ENCODE data around the gene MAP3K10.

Gene MAP3K10

DNA sequence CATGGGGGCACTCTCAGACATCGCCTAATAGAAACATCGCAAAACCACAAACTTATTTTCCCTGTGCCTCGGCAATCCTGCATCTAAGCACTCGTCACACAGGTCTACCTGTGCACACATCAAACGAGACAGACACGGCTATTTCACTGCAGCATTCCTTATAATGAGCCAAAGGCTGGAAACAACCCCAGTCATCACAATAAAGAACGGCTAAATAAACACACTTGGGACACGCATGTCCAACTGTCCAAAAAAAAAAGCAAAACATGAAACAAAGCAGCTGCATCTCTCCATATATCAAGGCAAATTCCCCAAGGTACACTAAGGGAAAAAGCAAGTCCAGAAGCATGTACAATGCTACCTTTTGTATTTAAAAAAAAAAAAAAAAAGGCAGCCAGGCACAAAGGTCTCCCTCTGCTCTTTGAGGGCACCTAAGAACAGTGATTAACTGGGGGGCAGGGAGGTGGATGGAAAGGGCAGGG is 62.4 kb downstream of the MAP3K10 start:
- no peak for DNase-seq

DNA sequence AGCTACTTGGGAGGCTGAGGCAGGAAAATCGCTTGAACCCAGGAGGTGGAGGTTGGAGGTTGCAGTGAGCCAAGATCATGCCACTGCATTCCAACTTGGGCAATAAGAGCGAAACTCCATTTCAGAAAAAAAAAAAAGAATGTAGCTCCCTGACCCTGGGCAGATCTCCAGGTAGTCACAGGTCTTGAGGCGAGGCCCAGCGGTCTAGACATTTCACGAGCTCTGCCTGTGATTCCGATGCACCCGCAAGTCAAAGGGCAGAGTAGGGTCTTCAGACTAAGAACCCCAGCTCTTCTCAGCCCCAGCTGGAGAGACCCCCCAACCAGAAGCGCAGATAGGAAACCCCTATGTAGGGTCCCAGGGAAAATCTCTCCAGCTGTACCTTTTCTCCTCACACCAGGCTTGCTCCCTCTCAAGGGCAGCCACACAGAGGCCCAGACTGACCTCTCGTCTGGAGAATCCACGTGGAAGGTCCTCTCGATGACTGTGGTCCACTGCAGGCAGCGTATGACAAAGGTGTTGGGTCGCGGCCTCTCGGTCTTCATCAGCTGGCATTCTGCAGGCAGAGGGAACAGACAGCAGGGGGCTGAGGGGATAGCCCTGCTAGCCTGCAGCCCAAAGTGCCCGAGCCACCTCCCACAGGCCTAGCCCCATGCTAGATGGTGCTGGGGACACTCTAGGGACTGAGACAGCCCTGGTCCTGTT is 63.6 kb downstream of the MAP3K10 start:
- DNase-seq = no peak

DNA sequence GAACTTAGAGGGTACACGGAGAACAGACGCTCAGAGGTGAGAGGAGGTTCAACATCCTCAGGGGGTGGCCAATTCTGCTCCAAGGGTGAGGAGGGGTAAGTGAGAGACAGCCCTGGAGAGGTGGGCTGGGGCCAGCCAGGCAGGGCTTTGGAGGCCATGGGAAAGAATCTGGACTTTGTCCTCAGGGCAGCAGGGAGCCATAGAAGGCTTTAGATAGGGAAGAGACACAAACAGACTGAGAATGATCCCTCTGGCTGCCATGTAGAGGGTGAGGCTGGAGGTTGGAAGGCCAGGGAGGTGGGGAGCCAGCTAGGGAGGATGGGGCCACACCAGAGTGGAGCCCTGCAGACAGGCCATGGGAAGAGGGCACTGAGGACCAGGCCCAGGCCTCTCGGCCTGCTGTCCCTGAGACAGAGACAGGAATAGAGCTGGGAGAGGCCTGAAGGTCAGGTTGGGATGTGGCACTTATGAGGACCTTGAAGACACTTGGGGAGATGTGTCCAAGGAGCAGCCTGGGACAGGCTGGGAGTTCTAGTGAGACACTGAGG is 64.5 kb downstream of the MAP3K10 start:
- DNase-seq = no peak

DNA sequence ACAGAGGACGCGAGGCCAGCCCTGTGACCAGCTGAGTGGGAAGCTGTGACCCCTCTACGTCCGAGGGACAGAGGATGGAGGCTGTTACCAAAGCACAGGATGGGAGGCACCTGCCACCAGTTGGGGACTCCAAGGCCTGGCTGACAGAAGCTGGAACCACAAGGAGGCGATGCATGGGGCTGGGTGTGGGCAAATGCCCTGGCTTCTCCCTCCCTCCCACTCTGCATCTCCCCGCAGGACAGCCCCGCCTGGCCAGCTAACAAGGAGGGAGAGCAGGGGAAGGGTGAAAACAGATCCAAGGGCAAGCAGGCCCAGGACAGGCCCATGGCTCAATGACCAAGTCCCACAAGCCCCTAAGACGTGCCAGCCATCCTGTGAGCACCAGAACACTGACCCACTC is 65.3 kb downstream of the MAP3K10 start:
- DNase-seq = no peak

DNA sequence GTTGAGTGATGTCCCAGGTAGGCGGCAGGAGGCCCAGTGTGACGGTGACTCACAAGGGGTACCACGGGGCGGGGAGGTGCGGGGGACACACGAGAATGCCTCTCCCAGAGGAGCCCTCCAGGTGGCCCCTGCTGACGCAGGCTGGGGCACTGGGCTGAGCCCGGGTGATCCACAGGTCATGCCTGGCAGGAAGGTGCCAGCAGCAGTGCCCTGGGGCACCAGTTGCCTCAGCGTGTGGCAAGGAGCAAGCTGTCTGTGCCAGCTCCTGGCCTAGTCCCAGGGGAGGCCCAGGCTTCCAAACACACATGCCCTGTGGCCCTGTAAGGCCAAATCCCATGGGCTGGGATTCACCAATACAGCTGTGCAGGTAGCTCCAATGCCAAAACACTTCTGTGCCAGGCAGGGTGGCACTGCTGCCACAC is 65.9 kb downstream of the MAP3K10 start:
- DNase-seq = no peak

- DNase-seq = no peak
Observed at GRCh38 chr19:40261631-40262030, 70.4 kb downstream of the MAP3K10 start.

- no peak for DNase-seq
Observed at GRCh38 chr19:40262422-40262821, 71.2 kb downstream of the MAP3K10 start.

DNA sequence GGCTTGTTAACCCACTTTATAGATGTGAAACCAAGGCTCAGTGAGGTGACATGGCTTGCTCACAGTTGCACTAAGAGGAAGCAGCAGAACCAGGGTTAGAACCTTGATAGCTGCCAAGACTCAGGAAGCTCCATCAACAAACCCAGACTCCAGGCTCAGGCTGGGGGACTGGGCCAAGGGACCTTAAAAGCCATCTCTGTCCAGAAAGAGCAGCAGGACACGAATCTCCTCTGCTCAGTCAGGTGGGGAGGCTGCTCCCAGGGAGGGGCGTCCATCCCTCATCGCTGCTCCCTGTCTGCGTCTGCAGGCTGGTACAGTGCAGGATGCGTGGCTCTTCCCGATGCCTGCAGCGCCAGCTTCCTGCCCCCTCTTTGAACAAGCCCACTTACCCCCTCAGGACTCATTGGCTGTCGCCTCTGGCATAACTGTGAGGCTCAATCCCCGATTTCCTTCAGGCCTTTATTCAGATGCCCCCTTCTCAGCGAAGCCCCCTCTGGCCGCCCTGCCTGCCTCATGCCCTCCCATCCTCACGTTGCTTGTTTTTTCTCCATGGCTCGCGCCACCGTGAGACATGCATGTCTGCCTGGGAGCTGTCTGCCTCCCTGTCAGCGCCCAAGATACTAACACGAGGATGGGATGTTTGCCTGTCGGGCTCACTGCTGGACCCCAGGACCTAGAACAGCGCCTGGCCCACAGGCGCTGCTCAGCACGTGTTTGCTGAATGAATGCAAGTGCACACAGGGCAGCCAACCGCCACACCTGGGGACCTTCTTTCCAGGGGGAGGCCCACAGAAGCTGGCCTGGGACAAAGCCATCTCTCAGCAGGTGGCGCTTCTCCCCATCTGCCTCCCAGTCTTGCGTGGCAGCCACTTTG is 72.5 kb downstream of the MAP3K10 start:
- no peak for DNase-seq

DNA sequence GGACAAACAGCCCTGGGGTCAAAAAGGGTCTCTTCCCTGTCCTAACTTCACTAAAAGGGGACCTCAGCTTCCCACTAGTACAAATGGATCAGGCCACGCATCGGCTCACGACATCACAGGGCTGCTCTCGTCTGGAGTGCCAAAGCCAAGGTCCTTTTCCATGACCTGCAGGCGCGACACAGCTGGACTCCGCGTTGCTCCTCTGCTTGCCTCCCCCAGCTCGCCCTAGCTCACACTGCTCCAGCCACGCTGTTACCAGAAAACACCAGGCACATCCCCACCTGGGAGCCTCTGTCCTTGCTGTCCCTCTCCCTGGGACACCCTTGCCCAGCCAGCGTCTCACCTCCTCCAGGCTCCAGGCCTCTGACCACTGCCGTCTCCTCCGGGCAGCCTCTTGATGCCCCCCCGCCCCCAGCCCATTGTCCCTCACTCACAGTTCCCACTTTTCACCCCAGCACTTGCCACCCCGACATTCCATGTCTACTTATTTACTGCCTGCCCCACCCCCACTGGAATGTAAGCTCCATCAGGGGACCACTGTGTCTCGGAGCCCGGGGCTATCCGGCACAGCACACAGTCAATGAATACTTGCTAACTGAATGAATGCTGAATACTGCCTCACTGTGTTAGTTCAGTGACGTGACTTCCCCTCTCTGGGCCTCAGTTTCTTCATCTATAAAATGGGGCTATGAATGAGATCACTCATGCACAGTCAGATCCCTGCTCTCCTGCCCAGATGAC is 73.3 kb downstream of the MAP3K10 start:
- no peak for DNase-seq
